ENCODE data around the gene MSMB.
"Not testable (repeated sequence)": the region's sequence is repeated elsewhere in the genome, so short reads cannot be mapped to it uniquely, and the experiment has no call there.

The MSMB gene, protein sequence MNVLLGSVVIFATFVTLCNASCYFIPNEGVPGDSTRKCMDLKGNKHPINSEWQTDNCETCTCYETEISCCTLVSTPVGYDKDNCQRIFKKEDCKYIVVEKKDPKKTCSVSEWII

DNA sequence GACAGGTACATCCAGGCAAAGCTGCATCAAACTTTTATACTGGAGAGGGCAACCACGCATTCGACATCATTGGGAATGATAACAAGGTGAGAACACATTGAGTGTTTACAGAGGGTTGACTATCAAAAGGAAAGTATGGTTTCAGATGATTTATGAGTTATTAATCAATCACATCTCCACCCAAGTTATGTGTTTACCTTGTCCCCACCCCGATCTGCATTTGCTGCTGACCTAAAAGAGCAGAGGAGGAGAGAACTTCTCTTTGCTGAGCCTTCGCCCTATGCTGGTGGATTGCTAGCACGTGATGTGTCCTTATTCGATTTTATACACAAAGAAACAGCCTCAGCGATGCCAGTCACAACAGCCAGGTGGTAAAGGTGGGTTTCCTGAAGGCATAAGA lies at the start of gene MSMB:
Gene MSMB, minus strand, starts transcription at position 9 of the 400 bp plus-strand sequence. CDS start 32 bp downstream, outside the sequence.
- DNase-seq = no peak

GRCh38 chr10:46094931-46095750 lies 49.1 kb upstream of the MSMB start:
- DNase-seq = no peak

DNA sequence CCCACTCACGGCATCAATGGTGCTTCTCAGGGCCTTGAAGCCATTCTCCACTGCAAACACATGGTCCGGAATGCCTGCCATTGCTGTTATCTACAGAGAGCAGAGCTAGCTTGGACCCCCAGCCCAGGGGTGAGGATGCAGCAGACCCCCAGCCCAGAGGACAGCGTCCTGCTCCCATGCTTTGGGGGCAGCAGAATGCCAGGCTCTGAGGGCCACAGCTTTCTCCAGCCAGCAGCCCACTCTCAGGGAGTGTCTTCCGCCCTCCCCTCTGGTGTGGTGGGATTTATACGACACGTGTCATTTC lies 48.1 kb upstream of the MSMB start:
- no peak for DNase-seq

- DNase-seq = not testable (repeated sequence)
Observed at GRCh38 chr10:46093316-46094196, 47.5 kb upstream of the MSMB start.

- DNase-seq = no peak
Observed at GRCh38 chr10:46092524-46093081, 46.5 kb upstream of the MSMB start.

GRCh38 chr10:46091828-46092523 lies 45.9 kb upstream of the MSMB start:
- DNase-seq = no peak

GRCh38 chr10:46091080-46091827 lies 45.2 kb upstream of the MSMB start:
- DNase-seq = no peak

- no peak for DNase-seq
Observed at GRCh38 chr10:46090258-46090812, 44.3 kb upstream of the MSMB start.

DNA sequence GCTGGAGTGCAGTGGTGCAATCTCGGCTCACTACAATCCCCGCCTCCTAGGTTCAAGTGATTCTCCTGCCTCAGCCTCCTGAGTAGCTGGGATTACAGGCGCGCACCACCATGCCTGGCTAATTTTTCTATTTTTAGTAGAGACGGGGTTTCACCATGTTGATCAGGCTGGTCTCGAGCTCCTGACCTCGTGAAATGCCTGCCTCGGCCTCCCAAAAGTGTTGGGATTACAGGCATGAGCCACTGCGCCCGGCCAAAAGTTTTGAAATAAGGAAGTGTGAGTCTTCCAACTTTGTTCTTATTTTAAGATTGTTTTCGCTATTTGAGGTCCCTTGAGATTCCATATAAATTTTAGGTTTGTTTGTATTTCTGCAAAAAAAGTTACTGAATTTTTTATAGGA lies 41.3 kb upstream of the MSMB start:
- DNase-seq = not testable (repeated sequence)

- DNase-seq = no peak
Observed at GRCh38 chr10:46084321-46085165, 38.5 kb upstream of the MSMB start.

- DNase-seq = peak; percentile 65 to 79
Observed at GRCh38 chr10:46080886-46081285, 34.8 kb upstream of the MSMB start.

GRCh38 chr10:46079831-46080585 lies 33.9 kb upstream of the MSMB start:
- DNase-seq = peak; percentile 55 to 62

- DNase-seq = peak; percentile 17 to 40
Observed at GRCh38 chr10:46077731-46078413, 31.8 kb upstream of the MSMB start.

GRCh38 chr10:46077141-46077554 lies 31.1 kb upstream of the MSMB start:
- peak; percentile 34 to 45 for DNase-seq

- DNase-seq = no peak
Observed at GRCh38 chr10:46075869-46076268, 29.8 kb upstream of the MSMB start.

- DNase-seq = no peak
Observed at GRCh38 chr10:46074196-46074946, 28.3 kb upstream of the MSMB start.

- no peak for DNase-seq
Observed at GRCh38 chr10:46073564-46073963, 27.5 kb upstream of the MSMB start.

- DNase-seq = no peak
Observed at GRCh38 chr10:46070749-46071148, 24.7 kb upstream of the MSMB start.
